IPS-18a (cell line): ENCODE measurements around the gene VEGFB.

Source experiments
- H3K27ac ChIP-seq: one replicate; pipeline ENCODE4 v1.5.1; 2013; ENCODE audit warnings: low read length
- H3K27me3 ChIP-seq: one replicate; pipeline ENCODE4 v1.6.1; 2013; ENCODE audit warnings: mild to moderate bottlenecking, low read length; ENCODE audit not compliant: control insufficient read depth, insufficient read depth
- H3K36me3 ChIP-seq: one replicate; pipeline ENCODE4 v1.6.1; 2013; ENCODE audit warnings: low read depth, low read length; ENCODE audit not compliant: control insufficient read depth
- H3K4me1 ChIP-seq: one replicate; pipeline ENCODE4 v1.6.1; 2013; ENCODE audit warnings: low read depth, low read length; ENCODE audit not compliant: control insufficient read depth
- H3K4me3 ChIP-seq: one replicate; pipeline ENCODE4 v1.5.1; 2013; ENCODE audit warnings: low read length
- H3K9ac ChIP-seq: one replicate; pipeline ENCODE4 v1.6.1; 2013; ENCODE audit warnings: mild to moderate bottlenecking, low read length, moderate library complexity
- H3K9me3 ChIP-seq: one replicate; pipeline ENCODE4 v1.6.1; 2013; ENCODE audit warnings: low read depth, low read length; ENCODE audit not compliant: control insufficient read depth

VEGFB gene

GRCh38 chr11:64284962-64285884 lies 50.8 kb downstream of the VEGFB start, which contains the start of gene GPR137:
GPR137 (plus strand) TSS chr11:64285848; CDS start chr11:64286525, 677 bp downstream.
- no peak within 1 kb of the TSS for H3K27ac ChIP-seq
- peaks cover 13% of the 10 kb centered on the region for H3K27me3 ChIP-seq
- no peaks in the 10 kb centered on the region for H3K9me3 ChIP-seq
- peak within 1 kb of the TSS; percentile 85 for H3K4me3 ChIP-seq
- H3K4me1 ChIP-seq, result peaks cover 3% of the 10 kb centered on the region
- H3K9ac ChIP-seq, result peak within 1 kb of the TSS; percentile 67
- H3K36me3 ChIP-seq, result no peaks in the 10 kb centered on the region

GRCh38 chr11:64285885-64286800 lies 51.8 kb downstream of the VEGFB start:
- Histone ChIP-seq H3K4me3 (peak overlapping the region; percentile 85), H3K9ac (no peak overlapping the region), H3K27ac (no peak overlapping the region), H3K4me1 (peaks cover 3% of the 10 kb centered on the region), H3K27me3 (peaks cover 22% of the 10 kb centered on the region), H3K9me3 (no peaks in the 10 kb centered on the region), H3K36me3 (no peaks in the 10 kb centered on the region)

GRCh38 chr11:64286801-64287159 lies 52.4 kb downstream of the VEGFB start:
- H3K9me3 ChIP-seq, result no peaks in the 10 kb centered on the region
- H3K27me3 ChIP-seq, result peaks cover 29% of the 10 kb centered on the region
- peaks cover 3% of the 10 kb centered on the region for H3K4me1 ChIP-seq
- no peak overlapping the region for H3K4me3 ChIP-seq
- no peak overlapping the region for H3K9ac ChIP-seq
- no peak overlapping the region for H3K27ac ChIP-seq
- H3K36me3 ChIP-seq, result no peaks in the 10 kb centered on the region

- Histone ChIP-seq H3K36me3 (no peaks in the 10 kb centered on the region), H3K27ac (no peak overlapping the region), H3K9ac (no peak overlapping the region), H3K27me3 (peaks cover 39% of the 10 kb centered on the region), H3K4me3 (no peak overlapping the region), H3K9me3 (no peaks in the 10 kb centered on the region), H3K4me1 (peaks cover 3% of the 10 kb centered on the region)
Observed at GRCh38 chr11:64287676-64288352, 53.4 kb downstream of the VEGFB start.

GRCh38 chr11:64288353-64288750 lies 54.0 kb downstream of the VEGFB start:
- Histone ChIP-seq H3K36me3 (no peaks in the 10 kb centered on the region), H3K9me3 (no peaks in the 10 kb centered on the region), H3K4me1 (peaks cover 3% of the 10 kb centered on the region), H3K27ac (no peak overlapping the region), H3K4me3 (no peak overlapping the region), H3K9ac (no peak overlapping the region), H3K27me3 (peaks cover 44% of the 10 kb centered on the region)
